Embryonic facial prominence (tissue), 1 donor: ENCODE data around the gene TRIM38.

Source experiments
- DNase-seq: peaks from one replicate; pipeline ENCODE4 v3.0.0-alpha.2; 2016; ENCODE audit errors: extremely low spot score

The TRIM38 gene

GRCh38 chr6:26026833-26027490 is 64.4 kb downstream of the TRIM38 start:
- DNase-seq, result peak; percentile 83

GRCh38 chr6:26027491-26028211 is 65.0 kb downstream of the TRIM38 start:
- DNase-seq, result no peak

GRCh38 chr6:26028212-26028745 is 65.7 kb downstream of the TRIM38 start:
- DNase-seq, result no peak

GRCh38 chr6:26028746-26029569 is 66.4 kb downstream of the TRIM38 start:
- DNase-seq, result no peak

GRCh38 chr6:26029570-26029856 is 66.9 kb downstream of the TRIM38 start:
- DNase-seq, result no peak

- DNase-seq, result no peak
These were observed 67.5 kb downstream of the TRIM38 start for GRCh38 chr6:26029857-26030653.

- no peak for DNase-seq
These were observed 68.1 kb downstream of the TRIM38 start for GRCh38 chr6:26030716-26031115.

- DNase-seq, result no peak
These were observed 68.6 kb downstream of the TRIM38 start for GRCh38 chr6:26031151-26031594.

GRCh38 chr6:26031595-26032339 is 69.2 kb downstream of the TRIM38 start:
- DNase-seq, result peak; percentile 98

- peak; percentile 55 for DNase-seq
These were observed 69.9 kb downstream of the TRIM38 start for GRCh38 chr6:26032340-26033084.

GRCh38 chr6:26033085-26033940 is 70.7 kb downstream of the TRIM38 start:
- peak; percentile 99 for DNase-seq

GRCh38 chr6:26033941-26034354 is 71.3 kb downstream of the TRIM38 start:
- no peak for DNase-seq

GRCh38 chr6:26034905-26035304 is 72.3 kb downstream of the TRIM38 start:
- no peak for DNase-seq
